GM12872 (cell line): ENCODE results near the gene LPIN1.

Source experiments
- TF ChIP-seq, protein P1 (sequence below): IDR thresholded peaks from 3 replicates; pipeline ENCODE4 v1.5.1; 2011; ENCODE audit warnings: low read depth, mild to moderate bottlenecking, low read length, moderate library complexity; ENCODE audit not compliant: insufficient read depth

Gene LPIN1

GRCh38 chr2:11753886-11754699 is 7.7 kb downstream of the LPIN1 start:
- TF ChIP-seq, protein P1, sequence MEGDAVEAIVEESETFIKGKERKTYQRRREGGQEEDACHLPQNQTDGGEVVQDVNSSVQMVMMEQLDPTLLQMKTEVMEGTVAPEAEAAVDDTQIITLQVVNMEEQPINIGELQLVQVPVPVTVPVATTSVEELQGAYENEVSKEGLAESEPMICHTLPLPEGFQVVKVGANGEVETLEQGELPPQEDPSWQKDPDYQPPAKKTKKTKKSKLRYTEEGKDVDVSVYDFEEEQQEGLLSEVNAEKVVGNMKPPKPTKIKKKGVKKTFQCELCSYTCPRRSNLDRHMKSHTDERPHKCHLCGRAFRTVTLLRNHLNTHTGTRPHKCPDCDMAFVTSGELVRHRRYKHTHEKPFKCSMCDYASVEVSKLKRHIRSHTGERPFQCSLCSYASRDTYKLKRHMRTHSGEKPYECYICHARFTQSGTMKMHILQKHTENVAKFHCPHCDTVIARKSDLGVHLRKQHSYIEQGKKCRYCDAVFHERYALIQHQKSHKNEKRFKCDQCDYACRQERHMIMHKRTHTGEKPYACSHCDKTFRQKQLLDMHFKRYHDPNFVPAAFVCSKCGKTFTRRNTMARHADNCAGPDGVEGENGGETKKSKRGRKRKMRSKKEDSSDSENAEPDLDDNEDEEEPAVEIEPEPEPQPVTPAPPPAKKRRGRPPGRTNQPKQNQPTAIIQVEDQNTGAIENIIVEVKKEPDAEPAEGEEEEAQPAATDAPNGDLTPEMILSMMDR: no peak

GRCh38 chr2:11754700-11755015 is 8.2 kb downstream of the LPIN1 start:
- TF ChIP-seq, protein P1: no peak

DNA sequence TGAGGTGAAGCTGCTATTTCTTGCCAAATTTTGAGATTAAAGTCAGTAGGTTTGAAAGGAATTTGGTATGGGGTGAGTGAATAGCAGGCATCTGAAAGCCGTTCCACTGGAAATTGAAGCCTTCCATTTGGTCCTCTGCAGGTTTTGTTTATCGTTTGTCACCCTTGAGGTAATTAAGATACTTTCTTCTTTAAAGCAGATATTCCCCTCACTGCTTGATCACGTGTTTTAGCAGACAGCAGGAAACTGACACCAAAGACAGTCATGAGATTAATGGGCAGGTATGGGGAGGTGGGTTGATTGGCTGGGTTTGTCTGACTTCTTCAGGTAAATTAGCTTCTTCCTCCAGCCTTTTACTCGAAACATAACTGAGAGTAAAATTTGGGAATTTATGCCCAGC is 10.7 kb downstream of the LPIN1 start:
- TF ChIP-seq, protein P1: no peak

DNA sequence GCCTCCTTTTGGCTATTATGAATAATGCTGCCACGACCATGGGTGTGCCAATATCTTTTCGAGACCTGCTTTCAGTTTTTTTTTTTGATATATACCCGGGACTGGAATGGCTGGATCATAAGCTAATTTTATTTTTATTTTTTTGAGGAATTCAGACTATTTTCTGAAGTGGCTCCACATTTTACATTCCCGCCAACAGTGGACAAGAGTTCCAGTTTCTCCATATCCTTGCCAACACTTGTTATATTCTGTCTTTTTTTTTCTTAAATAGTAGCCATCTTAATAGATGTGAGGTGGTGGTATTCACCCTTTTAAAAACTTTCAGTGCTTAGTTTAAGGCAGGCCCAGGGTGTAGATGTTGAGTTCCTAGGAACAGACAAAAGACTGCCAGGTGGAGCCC is 11.8 kb downstream of the LPIN1 start:
- TF ChIP-seq, protein P1: no peak

GRCh38 chr2:11758647-11759046 is 12.2 kb downstream of the LPIN1 start:
- TF ChIP-seq, protein P1: no peak

DNA sequence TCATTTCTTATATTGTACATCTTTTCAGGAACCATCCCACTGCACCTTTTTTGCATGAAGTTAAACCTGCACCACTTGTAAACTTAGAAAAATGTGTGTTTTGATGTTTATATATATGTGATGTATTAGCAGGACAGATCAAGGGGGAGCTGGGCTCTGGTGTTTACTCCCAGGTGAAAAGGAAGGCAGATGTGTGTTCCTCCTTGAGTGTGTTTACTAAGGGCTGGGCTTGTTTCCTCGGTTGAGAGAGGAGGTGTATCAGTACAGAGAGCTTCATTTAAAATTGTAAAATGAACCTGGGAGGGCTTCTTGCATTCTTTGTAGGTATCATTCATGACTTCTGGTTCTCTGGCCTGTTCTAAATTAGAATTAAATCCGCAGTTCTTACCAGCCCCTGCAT is 14.8 kb downstream of the LPIN1 start:
- TF ChIP-seq, protein P1: no peak

- TF ChIP-seq, protein P1: no peak
Measured at GRCh38 chr2:11762031-11762430, 15.6 kb downstream of the LPIN1 start.
